HG03025 (cell line): ENCODE measurements around the gene SSH2.

Source experiments
- ATAC-seq: cut with Tn5 transposase; IDR thresholded peaks from one replicate; pipeline ENCODE4 v1.9.1; 2021; ENCODE audit warnings: mild to moderate bottlenecking, moderate library complexity; ENCODE audit not compliant: unreplicated experiment, low FRiP score

Gene SSH2

GRCh38 chr17:29616300-29617048 lies 313.6 kb downstream of the SSH2 start:
- no peak for ATAC-seq

GRCh38 chr17:29615492-29616299 lies 314.3 kb downstream of the SSH2 start:
- no peak for ATAC-seq

- ATAC-seq = no peak
Observed at GRCh38 chr17:29615048-29615385, 315.0 kb downstream of the SSH2 start.

- ATAC-seq = no peak
Observed at GRCh38 chr17:29614349-29615047, 315.5 kb downstream of the SSH2 start.

- ATAC-seq = no peak
Observed at GRCh38 chr17:29613856-29614255, 316.2 kb downstream of the SSH2 start.

- no peak for ATAC-seq
Observed at GRCh38 chr17:29613352-29613837, 316.6 kb downstream of the SSH2 start.

- ATAC-seq = no peak
Observed at GRCh38 chr17:29612404-29613280, 317.4 kb downstream of the SSH2 start.

GRCh38 chr17:29612094-29612403 lies 318.0 kb downstream of the SSH2 start:
- ATAC-seq = no peak

- ATAC-seq = no peak
Observed at GRCh38 chr17:29611351-29612093, 318.5 kb downstream of the SSH2 start.

GRCh38 chr17:29610395-29610794 lies 319.6 kb downstream of the SSH2 start:
- no peak for ATAC-seq

GRCh38 chr17:29608986-29609385 lies 321.0 kb downstream of the SSH2 start:
- ATAC-seq = no peak

- no peak for ATAC-seq
Observed at GRCh38 chr17:29607557-29608195, 322.4 kb downstream of the SSH2 start.

GRCh38 chr17:29603109-29603674 lies 326.8 kb downstream of the SSH2 start:
- no peak for ATAC-seq

- no peak for ATAC-seq
Observed at GRCh38 chr17:29597361-29598172, 332.5 kb downstream of the SSH2 start.

- no peak for ATAC-seq
Observed at GRCh38 chr17:29596811-29597210, 333.2 kb downstream of the SSH2 start.

- ATAC-seq = no peak
Observed at GRCh38 chr17:29595943-29596774, 333.9 kb downstream of the SSH2 start.
